ENCODE results near the gene RBM33.

RBM33 gene

GRCh38 chr7:155782466-155782865, 138.0 kb downstream of the RBM33 start:
- H3K36me3 ChIP-seq (replicated peaks), result peaks cover 12% of the 10 kb centered on the region
- no peaks in the 10 kb centered on the region for H3K27me3 ChIP-seq (replicated peaks)
- TF ChIP-seq, protein P1, sequence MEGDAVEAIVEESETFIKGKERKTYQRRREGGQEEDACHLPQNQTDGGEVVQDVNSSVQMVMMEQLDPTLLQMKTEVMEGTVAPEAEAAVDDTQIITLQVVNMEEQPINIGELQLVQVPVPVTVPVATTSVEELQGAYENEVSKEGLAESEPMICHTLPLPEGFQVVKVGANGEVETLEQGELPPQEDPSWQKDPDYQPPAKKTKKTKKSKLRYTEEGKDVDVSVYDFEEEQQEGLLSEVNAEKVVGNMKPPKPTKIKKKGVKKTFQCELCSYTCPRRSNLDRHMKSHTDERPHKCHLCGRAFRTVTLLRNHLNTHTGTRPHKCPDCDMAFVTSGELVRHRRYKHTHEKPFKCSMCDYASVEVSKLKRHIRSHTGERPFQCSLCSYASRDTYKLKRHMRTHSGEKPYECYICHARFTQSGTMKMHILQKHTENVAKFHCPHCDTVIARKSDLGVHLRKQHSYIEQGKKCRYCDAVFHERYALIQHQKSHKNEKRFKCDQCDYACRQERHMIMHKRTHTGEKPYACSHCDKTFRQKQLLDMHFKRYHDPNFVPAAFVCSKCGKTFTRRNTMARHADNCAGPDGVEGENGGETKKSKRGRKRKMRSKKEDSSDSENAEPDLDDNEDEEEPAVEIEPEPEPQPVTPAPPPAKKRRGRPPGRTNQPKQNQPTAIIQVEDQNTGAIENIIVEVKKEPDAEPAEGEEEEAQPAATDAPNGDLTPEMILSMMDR (IDR thresholded peaks at IDR 0.05; ENCODE audit: low read depth, low read length, missing control alignments), result no peak
- no peak overlapping the region for H3K4me3 ChIP-seq (ENCODE audit: low read depth, low read length)
- no peak overlapping the region for H3K27ac ChIP-seq
- in situ Hi-C loops (cut with HindIII; ENCODE audit: low pct_ligation_motif_present, low sequenced_read_pairs), result no loop called here
- DNase-seq, result no peak

DNA sequence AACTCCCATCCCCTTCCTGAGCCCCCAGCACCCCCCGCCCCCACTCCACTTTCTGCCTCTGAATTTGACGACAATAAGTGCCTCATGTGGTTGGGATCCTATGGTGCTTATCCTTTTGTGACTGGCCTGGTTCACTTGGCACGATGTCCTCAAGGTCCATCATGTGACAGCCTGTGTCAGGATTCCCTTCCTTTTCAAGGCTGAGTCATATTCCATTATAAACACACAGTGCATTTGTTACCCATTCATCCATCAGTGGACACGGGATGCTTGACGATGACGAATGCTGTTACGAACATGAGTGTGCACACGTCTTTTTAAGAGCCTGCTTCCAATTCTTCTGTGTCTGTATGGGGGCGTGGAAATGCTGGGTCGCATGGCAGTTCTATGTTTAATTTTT, 141.1 kb downstream of the RBM33 start:
- Histone ChIP-seq H3K36me3 (replicated peaks) (peaks cover 2% of the 10 kb centered on the region), H3K27me3 (replicated peaks) (no peaks in the 10 kb centered on the region), H3K27ac (no peak overlapping the region), H3K4me3 (ENCODE audit: low read depth, low read length) (no peak overlapping the region)
- in situ Hi-C loops (cut with HindIII; ENCODE audit: low pct_ligation_motif_present, low sequenced_read_pairs), result no loop called here
- TF ChIP-seq, protein P1 (IDR thresholded peaks at IDR 0.05; ENCODE audit: low read depth, low read length, missing control alignments), result no peak
- DNase-seq, result peak; percentile 54

- no peak overlapping the region for H3K27ac ChIP-seq
- TF ChIP-seq, protein P1 (IDR thresholded peaks at IDR 0.05; ENCODE audit: low read depth, low read length, missing control alignments), result no peak
- no peaks in the 10 kb centered on the region for H3K27me3 ChIP-seq (replicated peaks)
- H3K4me3 ChIP-seq (ENCODE audit: low read depth, low read length), result no peak overlapping the region
- no peaks in the 10 kb centered on the region for H3K36me3 ChIP-seq (replicated peaks)
- in situ Hi-C loops (cut with HindIII; ENCODE audit: low pct_ligation_motif_present, low sequenced_read_pairs), result no loop called here
- no peak for DNase-seq
Measured at GRCh38 chr7:155786491-155786890, 142.0 kb downstream of the RBM33 start.

- Histone ChIP-seq H3K27ac (no peak overlapping the region), H3K4me3 (ENCODE audit: low read depth, low read length) (peak overlapping the region; percentile 53), H3K36me3 (replicated peaks) (no peaks in the 10 kb centered on the region), H3K27me3 (replicated peaks) (no peaks in the 10 kb centered on the region)
- TF ChIP-seq, protein P1 (IDR thresholded peaks at IDR 0.05; ENCODE audit: low read depth, low read length, missing control alignments), result no peak
- in situ Hi-C loops (cut with HindIII; ENCODE audit: low pct_ligation_motif_present, low sequenced_read_pairs), result no loop called here
- no peak for DNase-seq
Measured at GRCh38 chr7:155787171-155787851, 142.8 kb downstream of the RBM33 start.

- no peaks in the 10 kb centered on the region for H3K27me3 ChIP-seq (replicated peaks)
- in situ Hi-C loops (cut with HindIII; ENCODE audit: low pct_ligation_motif_present, low sequenced_read_pairs), result no loop called here
- TF ChIP-seq, protein P1 (IDR thresholded peaks at IDR 0.05; ENCODE audit: low read depth, low read length, missing control alignments), result no peak
- H3K4me3 ChIP-seq (ENCODE audit: low read depth, low read length), result no peak overlapping the region
- H3K36me3 ChIP-seq (replicated peaks), result no peaks in the 10 kb centered on the region
- no peak overlapping the region for H3K27ac ChIP-seq
- no peak for DNase-seq
Measured at GRCh38 chr7:155788616-155789000, 144.1 kb downstream of the RBM33 start.
